HEK293 (cell line): ENCODE measurements around the gene PLSCR3.

Source experiments
- CTCF ChIA-PET: fragments of 350-600 bp; formaldehyde crosslinking; extraction: SDS; loops from one replicate; lab custom pipeline; 2021; ENCODE audit warnings: antibody characterized with exemption; lab: Yijun Ruan, JAX
- POLR2A ChIA-PET: fragments of 300-600 bp; formaldehyde crosslinking; extraction: SDS; loops from one replicate; lab custom pipeline; 2020; ENCODE audit warnings: antibody characterized with exemption, inconsistent platforms; lab: Yijun Ruan, JAX
- H3K27ac ChIP-seq: fragments of 200-500 bp; sonication (Bioruptor generic); 2 replicates; pipeline ENCODE4 v1.5.1; 2014; ENCODE audit warnings: low read depth, low read length, control low read depth, inconsistent platforms; ENCODE audit errors: extremely low read depth
- H3K36me3 ChIP-seq, 2 experiments: fragments of 200-500 bp in 1 of 2; sonication (Bioruptor generic) in 1 of 2; 1 replicate in 1 of 2; 2 replicates in 1 of 2; pipeline ENCODE4 v1.5.1; 2014 to 2017; ENCODE audit warnings: inconsistent platforms in 2 of 2, low read length in 2 of 2; ENCODE audit not compliant: control insufficient read depth in 2 of 2, insufficient read depth in 1 of 2
- H3K4me1 ChIP-seq: fragments of 200-500 bp; sonication (Bioruptor generic); 2 replicates; pipeline ENCODE4 v1.5.1; 2014; ENCODE audit warnings: mild to moderate bottlenecking, low read length, inconsistent platforms; ENCODE audit not compliant: control insufficient read depth, insufficient read depth
- H3K4me3 ChIP-seq: 2 replicates; pipeline ENCODE4 v1.5.1; 2011; ENCODE audit warnings: low read depth, mild to moderate bottlenecking, control low read depth, low read length, moderate library complexity
- H3K9me3 ChIP-seq: fragments of 200-500 bp; sonication (Bioruptor generic); 2 replicates; pipeline ENCODE4 v1.5.1; 2014; ENCODE audit warnings: low read depth, low read length, inconsistent platforms; ENCODE audit not compliant: control insufficient read depth, insufficient read depth
- BCL11A ChIP-seq: fragments of 450-650 bp; formaldehyde crosslinking; IDR thresholded peaks from 2 replicates; pipeline ENCODE4 v1.5.1; 2016; ENCODE audit warnings: low read depth, missing biosample characterization, missing genetic modification characterization
- EGR2 ChIP-seq: fragments of 450-650 bp; formaldehyde crosslinking; IDR thresholded peaks from 2 replicates; pipeline ENCODE4 v1.5.1; 2016; ENCODE audit warnings: low read depth, missing biosample characterization, missing genetic modification characterization
- ELK4 ChIP-seq: IDR thresholded peaks from 2 replicates; pipeline ENCODE4 v1.6.1; 2011; ENCODE audit warnings: mild to moderate bottlenecking, low read depth, low read length, borderline replicate concordance
- HOXA7 ChIP-seq: sonication (generic); formaldehyde crosslinking; IDR thresholded peaks from 2 replicates; pipeline ENCODE4 v1.8.1; 2022; ENCODE audit warnings: missing genetic modification reagents, borderline replicate concordance
- KLF9 ChIP-seq: fragments of 450-650 bp; formaldehyde crosslinking; IDR thresholded peaks from 2 replicates; pipeline ENCODE4 v1.5.1; 2016; ENCODE audit warnings: missing biosample characterization, missing genetic modification characterization, low read depth
- MEIS1 ChIP-seq: sonication (generic); formaldehyde crosslinking; IDR thresholded peaks from 2 replicates; pipeline ENCODE4 v1.8.1; 2022; ENCODE audit warnings: missing genetic modification reagents, mild to moderate bottlenecking, borderline replicate concordance
- TRIM28 ChIP-seq: IDR thresholded peaks from 2 replicates; pipeline ENCODE4 v1.6.1; 2011; ENCODE audit warnings: low read length, control low read depth, borderline replicate concordance
- YY1 ChIP-seq: fragments of 450-650 bp; formaldehyde crosslinking; IDR thresholded peaks from 2 replicates; pipeline ENCODE4 v1.5.1; 2018; ENCODE audit warnings: missing biosample characterization, missing genetic modification characterization
- ZBTB7A ChIP-seq: fragments of 450-650 bp; formaldehyde crosslinking; IDR thresholded peaks from 2 replicates; pipeline ENCODE4 v1.5.1; 2016; ENCODE audit warnings: low read depth, missing biosample characterization, missing genetic modification characterization
- ZFHX2 ChIP-seq: fragments of 450-650 bp; formaldehyde crosslinking; conservative IDR thresholded peaks from 2 replicates; pipeline ENCODE4 v1.5.1; 2016; ENCODE audit warnings: missing biosample characterization, missing genetic modification characterization
- ZNF146 ChIP-seq: fragments of 450-650 bp; formaldehyde crosslinking; IDR thresholded peaks from 2 replicates; pipeline ENCODE4 v1.5.1; 2016; ENCODE audit warnings: missing biosample characterization, missing genetic modification characterization
- ZNF16 ChIP-seq: fragments of 450-650 bp; formaldehyde crosslinking; IDR thresholded peaks from 2 replicates; pipeline ENCODE4 v1.5.1; 2016; ENCODE audit warnings: low read depth, missing biosample characterization, missing genetic modification characterization
- ZNF600 ChIP-seq: fragments of 450-650 bp; formaldehyde crosslinking; IDR thresholded peaks from 2 replicates; pipeline ENCODE4 v1.5.1; 2016; ENCODE audit warnings: missing biosample characterization, missing genetic modification characterization
- ZNF621 ChIP-seq: fragments of 450-650 bp; formaldehyde crosslinking; IDR thresholded peaks from 2 replicates; pipeline ENCODE4 v1.5.1; 2017; ENCODE audit warnings: missing biosample characterization, missing genetic modification characterization
- ZNF626 ChIP-seq: fragments of 450-650 bp; sonication (Bioruptor Pico); formaldehyde crosslinking; IDR thresholded peaks from 2 replicates; pipeline ENCODE4 v1.5.1; 2018; ENCODE audit warnings: missing biosample characterization, missing genetic modification characterization, inconsistent platforms
- ZNF747 ChIP-seq: fragments of 450-650 bp; formaldehyde crosslinking; IDR thresholded peaks from 2 replicates; pipeline ENCODE4 v1.5.1; 2016; ENCODE audit warnings: missing biosample characterization, missing genetic modification characterization
- ZNF76 ChIP-seq: fragments of 450-650 bp; formaldehyde crosslinking; IDR thresholded peaks from 2 replicates; pipeline ENCODE4; 2016; ENCODE audit warnings: low read depth, missing biosample characterization, missing genetic modification characterization, borderline replicate concordance
- ZNF768 ChIP-seq: fragments of 450-650 bp; formaldehyde crosslinking; IDR thresholded peaks from 2 replicates; pipeline ENCODE4 v1.5.1; 2018; ENCODE audit warnings: missing biosample characterization, mild to moderate bottlenecking, missing genetic modification characterization
- ZNF785 ChIP-seq: fragments of 450-650 bp; formaldehyde crosslinking; IDR thresholded peaks from 2 replicates; pipeline ENCODE4 v1.5.1; 2016; ENCODE audit warnings: missing biosample characterization, missing genetic modification characterization
- ZNF792 ChIP-seq: fragments of 450-650 bp; formaldehyde crosslinking; IDR thresholded peaks from 2 replicates; pipeline ENCODE4 v1.5.1; 2016; ENCODE audit warnings: missing biosample characterization, missing genetic modification characterization
- TF ChIP-seq, protein P1 (sequence below): fragments of 450-650 bp; formaldehyde crosslinking; IDR thresholded peaks from 2 replicates; pipeline ENCODE4 v1.5.1; 2016; ENCODE audit warnings: missing biosample characterization, missing genetic modification characterization
- TF ChIP-seq, protein P2 (sequence below): fragments of 450-650 bp; formaldehyde crosslinking; conservative IDR thresholded peaks from 2 replicates; pipeline ENCODE4 v1.5.1; 2016; ENCODE audit warnings: low read depth, missing biosample characterization, missing genetic modification characterization
- TF ChIP-seq, protein P3 (sequence below): fragments of 450-650 bp; formaldehyde crosslinking; IDR thresholded peaks from 2 replicates; pipeline ENCODE4 v1.5.1; 2016; ENCODE audit warnings: missing biosample characterization, missing genetic modification characterization

The PLSCR3 gene

DNA sequence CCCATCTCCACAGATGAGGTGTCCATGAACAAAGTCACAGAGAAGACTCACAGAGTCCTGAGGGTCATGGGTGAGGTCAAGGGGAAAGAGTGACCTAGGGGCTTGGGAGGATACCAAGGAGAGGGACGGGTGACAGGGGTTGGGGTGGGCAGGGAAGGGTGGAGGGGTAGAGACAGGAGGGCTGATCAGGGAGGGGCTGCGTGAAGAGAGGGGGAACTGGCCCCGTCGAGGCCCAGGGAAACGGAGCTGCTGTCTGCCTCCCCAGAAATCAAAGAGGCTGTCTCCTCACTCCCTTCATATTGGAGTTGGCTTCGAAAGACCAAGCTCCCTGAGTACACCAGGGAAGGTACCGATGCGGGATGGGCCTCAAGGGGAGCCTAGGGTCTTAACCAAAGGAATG is 38.8 kb downstream of the PLSCR3 start:
- CTCF ChIA-PET, result interaction anchor here (0.6 to 4.3 kb wide), 47 partner anchors 9 to 1881 kb away, joined by 3 to 87 read pairs (median 6); partner anchors contain the start of genes ACAP1, CHRNB1, FGF11 and NEURL4
- no peak overlapping the region for H3K4me3 ChIP-seq
- no peaks in the 10 kb centered on the region for H3K36me3 ChIP-seq
- H3K27ac ChIP-seq, result no peak overlapping the region
- H3K9me3 ChIP-seq, result no peaks in the 10 kb centered on the region
- POLR2A ChIA-PET, result interaction anchor here (0.6 to 3.4 kb wide), 12 partner anchors 26 to 228 kb away, joined by 3 to 29 read pairs (median 4); partner anchors contain the start of genes CHRNB1, MPDU1, PLSCR3 and TMEM256
- H3K4me1 ChIP-seq, result peaks cover 9% of the 10 kb centered on the region
- no peak for TF ChIP-seq HOXA7 (CRISPR knock-in tag)
- TF ChIP-seq ZBTB7A (tag by site-specific recombination), result no peak
- no peak for TF ChIP-seq ELK4
- TF ChIP-seq, protein P1, sequence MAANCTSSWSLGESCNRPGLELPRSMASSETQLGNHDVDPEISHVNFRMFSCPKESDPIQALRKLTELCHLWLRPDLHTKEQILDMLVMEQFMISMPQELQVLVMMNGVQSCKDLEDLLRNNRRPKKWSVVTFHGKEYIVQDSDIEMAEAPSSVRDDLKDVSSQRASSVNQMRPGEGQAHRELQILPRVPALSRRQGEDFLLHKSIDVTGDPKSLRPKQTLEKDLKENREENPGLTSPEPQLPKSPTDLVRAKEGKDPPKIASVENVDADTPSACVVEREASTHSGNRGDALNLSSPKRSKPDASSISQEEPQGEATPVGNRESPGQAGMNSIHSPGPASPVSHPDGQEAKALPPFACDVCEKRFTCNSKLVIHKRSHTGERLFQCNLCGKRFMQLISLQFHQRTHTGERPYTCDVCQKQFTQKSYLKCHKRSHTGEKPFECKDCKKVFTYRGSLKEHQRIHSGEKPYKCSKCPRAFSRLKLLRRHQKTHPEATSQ (tag by site-specific recombination), result no peak
- TF ChIP-seq BCL11A, result no peak
- TF ChIP-seq KLF9 (tag by site-specific recombination), result no peak
- no peak for TF ChIP-seq ZNF792
- no peak for TF ChIP-seq TRIM28
- no peak for TF ChIP-seq ZNF76
- no peak for TF ChIP-seq MEIS1 (CRISPR knock-in tag)
- TF ChIP-seq ZNF16 (tag by site-specific recombination), result no peak
- TF ChIP-seq ZNF747 (tag by site-specific recombination), result no peak
- no peak for TF ChIP-seq YY1 (tag by site-specific recombination)
- TF ChIP-seq ZNF626, result no peak
- TF ChIP-seq ZNF146 (tag by site-specific recombination), result no peak
- TF ChIP-seq ZNF621, result no peak
- TF ChIP-seq ZNF785 (tag by site-specific recombination), result no peak
- TF ChIP-seq, protein P2, sequence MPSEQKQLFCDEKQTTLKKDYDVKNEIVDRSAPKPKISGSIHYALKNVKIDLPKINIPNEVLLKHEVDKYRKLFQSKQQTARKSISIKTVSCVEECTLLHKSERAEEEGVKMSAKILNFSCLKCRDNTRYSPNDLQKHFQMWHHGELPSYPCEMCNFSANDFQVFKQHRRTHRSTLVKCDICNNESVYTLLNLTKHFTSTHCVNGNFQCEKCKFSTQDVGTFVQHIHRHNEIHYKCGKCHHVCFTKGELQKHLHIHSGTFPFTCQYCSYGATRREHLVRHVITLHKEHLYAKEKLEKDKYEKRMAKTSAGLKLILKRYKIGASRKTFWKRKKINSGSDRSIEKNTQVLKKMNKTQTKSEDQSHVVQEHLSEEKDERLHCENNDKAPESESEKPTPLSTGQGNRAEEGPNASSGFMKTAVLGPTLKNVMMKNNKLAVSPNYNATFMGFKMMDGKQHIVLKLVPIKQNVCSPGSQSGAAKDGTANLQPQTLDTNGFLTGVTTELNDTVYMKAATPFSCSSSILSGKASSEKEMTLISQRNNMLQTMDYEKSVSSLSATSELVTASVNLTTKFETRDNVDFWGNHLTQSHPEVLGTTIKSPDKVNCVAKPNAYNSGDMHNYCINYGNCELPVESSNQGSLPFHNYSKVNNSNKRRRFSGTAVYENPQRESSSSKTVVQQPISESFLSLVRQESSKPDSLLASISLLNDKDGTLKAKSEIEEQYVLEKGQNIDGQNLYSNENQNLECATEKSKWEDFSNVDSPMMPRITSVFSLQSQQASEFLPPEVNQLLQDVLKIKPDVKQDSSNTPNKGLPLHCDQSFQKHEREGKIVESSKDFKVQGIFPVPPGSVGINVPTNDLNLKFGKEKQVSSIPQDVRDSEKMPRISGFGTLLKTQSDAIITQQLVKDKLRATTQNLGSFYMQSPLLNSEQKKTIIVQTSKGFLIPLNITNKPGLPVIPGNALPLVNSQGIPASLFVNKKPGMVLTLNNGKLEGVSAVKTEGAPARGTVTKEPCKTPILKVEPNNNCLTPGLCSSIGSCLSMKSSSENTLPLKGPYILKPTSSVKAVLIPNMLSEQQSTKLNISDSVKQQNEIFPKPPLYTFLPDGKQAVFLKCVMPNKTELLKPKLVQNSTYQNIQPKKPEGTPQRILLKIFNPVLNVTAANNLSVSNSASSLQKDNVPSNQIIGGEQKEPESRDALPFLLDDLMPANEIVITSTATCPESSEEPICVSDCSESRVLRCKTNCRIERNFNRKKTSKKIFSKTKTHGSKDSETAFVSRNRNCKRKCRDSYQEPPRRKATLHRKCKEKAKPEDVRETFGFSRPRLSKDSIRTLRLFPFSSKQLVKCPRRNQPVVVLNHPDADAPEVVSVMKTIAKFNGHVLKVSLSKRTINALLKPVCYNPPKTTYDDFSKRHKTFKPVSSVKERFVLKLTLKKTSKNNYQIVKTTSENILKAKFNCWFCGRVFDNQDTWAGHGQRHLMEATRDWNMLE, result no peak
- no peak for TF ChIP-seq ZNF768 (tag by site-specific recombination)

DNA sequence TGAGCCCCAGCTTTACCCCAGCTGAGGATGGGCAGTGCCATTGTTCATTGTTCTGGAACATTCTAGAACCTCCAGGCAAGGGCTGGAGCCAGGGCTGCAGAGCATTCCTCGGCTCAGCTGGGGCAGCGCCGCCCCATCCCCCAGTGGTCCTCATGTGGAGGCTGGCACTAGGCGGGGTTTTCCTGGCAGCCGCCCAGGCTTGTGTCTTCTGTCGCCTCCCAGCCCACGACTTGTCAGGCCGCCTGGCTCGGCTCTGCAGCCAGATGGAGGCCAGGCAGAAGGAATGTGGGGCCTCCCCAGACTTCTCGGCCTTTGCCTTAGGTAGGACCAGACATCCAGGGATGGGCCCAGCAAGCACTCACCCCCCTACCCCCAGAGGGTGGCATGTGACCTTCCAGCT is 39.3 kb downstream of the PLSCR3 start, which contains the start of gene TMEM95:
Gene TMEM95 (plus strand): TSS at position 104 of the 400 bp plus-strand sequence. CDS start 49 bp downstream, at position 153.
- no peak for TF ChIP-seq ZNF600 (tag by site-specific recombination)
- TF ChIP-seq EGR2 (tag by site-specific recombination), result peak; percentile 32; the same call in 1 of the 2 replicates
- TF ChIP-seq, protein P3, sequence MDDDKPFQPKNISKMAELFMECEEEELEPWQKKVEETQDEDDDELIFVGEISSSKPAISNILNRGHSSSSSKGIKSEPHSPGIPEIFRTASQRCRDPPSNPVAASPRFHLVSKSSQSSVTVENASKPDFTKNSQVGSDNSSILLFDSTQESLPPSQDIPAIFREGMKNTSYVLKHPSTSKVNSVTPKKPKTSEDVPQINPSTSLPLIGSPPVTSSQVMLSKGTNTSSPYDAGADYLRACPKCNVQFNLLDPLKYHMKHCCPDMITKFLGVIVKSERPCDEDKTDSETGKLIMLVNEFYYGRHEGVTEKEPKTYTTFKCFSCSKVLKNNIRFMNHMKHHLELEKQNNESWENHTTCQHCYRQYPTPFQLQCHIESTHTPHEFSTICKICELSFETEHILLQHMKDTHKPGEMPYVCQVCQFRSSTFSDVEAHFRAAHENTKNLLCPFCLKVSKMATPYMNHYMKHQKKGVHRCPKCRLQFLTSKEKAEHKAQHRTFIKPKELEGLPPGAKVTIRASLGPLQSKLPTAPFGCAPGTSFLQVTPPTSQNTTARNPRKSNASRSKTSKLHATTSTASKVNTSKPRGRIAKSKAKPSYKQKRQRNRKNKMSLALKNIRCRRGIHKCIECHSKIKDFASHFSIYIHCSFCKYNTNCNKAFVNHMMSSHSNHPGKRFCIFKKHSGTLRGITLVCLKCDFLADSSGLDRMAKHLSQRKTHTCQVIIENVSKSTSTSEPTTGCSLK, result no peak
- peak; percentile 52 for TF ChIP-seq ZFHX2 (tag by site-specific recombination)
- CTCF ChIA-PET, result interaction anchor here (0.7 to 4.3 kb wide), 26 partner anchors 10 to 204 kb away, joined by 3 to 87 read pairs (median 8); partner anchors contain the start of genes CHRNB1, FGF11, NEURL4 and SENP3
- H3K4me3 ChIP-seq, result no peak within 1 kb of the TSS

More for the DNA sequence above, 39.3 kb downstream of the PLSCR3 start, which contains the start of gene TMEM95:
- H3K9me3 ChIP-seq, result no peaks in the 10 kb centered on the region
- POLR2A ChIA-PET, result interaction anchor here (0.6 to 3.4 kb wide), 9 partner anchors 25 to 206 kb away, joined by 3 to 29 read pairs (median 6); partner anchors contain the start of genes CHRNB1, PLSCR3 and TMEM256
- peaks cover 11% of the 10 kb centered on the region for H3K4me1 ChIP-seq
- H3K36me3 ChIP-seq, result no peaks in the 10 kb centered on the region
- no peak within 1 kb of the TSS for H3K27ac ChIP-seq
